ENCODE results near the gene FAM131A. TPM values are rescaled to one million over a fixed set of nuclear protein-coding genes. Genes with fewer than 3 reads are reported as not detected.

Gene FAM131A
- polyA plus RNA-seq, 1 donor (not counting 4 experiments of a cell fraction or from before 2014, with no cell fraction given), result 10.8 TPM

GRCh38 chr3:184360070-184360928 is 22.9 kb downstream of the FAM131A start:
- H2AFZ ChIP-seq (ENCODE audit: control insufficient read depth, low read length), result no peak overlapping the region
- FAIRE-seq (no peak), DNase-seq (ENCODE audit: low read depth, low spot score) (no peak)
- H3K4me2 ChIP-seq (ENCODE audit: control insufficient read depth, extremely low read depth, insufficient read depth, low read depth, low read length), result peak overlapping the region; percentile 74
- peaks cover 22% of the 10 kb centered on the region for H3K4me1 ChIP-seq (ENCODE audit: control insufficient read depth, extremely low read depth, insufficient read depth, low read length)
- H3K4me3 ChIP-seq (ENCODE audit: control insufficient read depth in 2 of 3, extremely low read depth in 1 of 3, insufficient read depth in 2 of 3, low read depth in 1 of 3, low read length in 3 of 3), result peak overlapping the region; percentile 59 to 97 (median 95)
- TF ChIP-seq EZH2 (IDR thresholded peaks at IDR 0.05; ENCODE audit: low read length) (no peak), CTCF (optimal IDR thresholded peaks at IDR 0.05 in 1 of 3, IDR thresholded peaks at IDR 0.05 in 1 of 3, conservative IDR thresholded peaks at IDR 0.05 in 1 of 3; ENCODE audit: extremely low read depth in 1 of 3, insufficient read depth in 2 of 3, low read length in 3 of 3) (no peak)
- no peak overlapping the region for H3K27ac ChIP-seq (ENCODE audit: control insufficient read depth, insufficient read depth, low read length)
- H4K20me1 ChIP-seq (ENCODE audit: control insufficient read depth, extremely low read depth, insufficient read depth, low read length), result no peaks in the 10 kb centered on the region
- peaks cover 5% of the 10 kb centered on the region in 2 experiments for H3K36me3 ChIP-seq (ENCODE audit: control insufficient read depth in 2 of 2, extremely low read depth in 1 of 2, insufficient read depth in 2 of 2, low read length in 2 of 2)
- H3K9me1 ChIP-seq (ENCODE audit: control insufficient read depth, extremely low read depth, insufficient read depth, low read length), result no peaks in the 10 kb centered on the region
- no peaks in the 10 kb centered on the region for H3K27me3 ChIP-seq (ENCODE audit: control insufficient read depth, extremely low read depth, insufficient read depth, low read length)
- dilution Hi-C loops (cut with MboI; ENCODE audit: extremely low pct_ligation_motif_present, low sequenced_read_pairs), result no loop called here
- peaks cover 20% of the 10 kb centered on the region for H3K79me2 ChIP-seq (ENCODE audit: control insufficient read depth, insufficient read depth, low read length)
- H3K9me3 ChIP-seq (ENCODE audit: control insufficient read depth, low read depth, low read length), result no peaks in the 10 kb centered on the region
- peak overlapping the region; percentile 83 for H3K9ac ChIP-seq (ENCODE audit: control insufficient read depth, extremely low read depth, insufficient read depth, low read length)

GRCh38 chr3:184360929-184361531 is 23.6 kb downstream of the FAM131A start:
- Histone ChIP-seq H2AFZ (ENCODE audit: control insufficient read depth, low read length) (peak overlapping the region; percentile 64), H3K27ac (ENCODE audit: control insufficient read depth, insufficient read depth, low read length) (peak overlapping the region; percentile 82)
- no peak for FAIRE-seq

More at GRCh38 chr3:184360929-184361531, 23.6 kb downstream of the FAM131A start:
- Histone ChIP-seq H3K79me2 (ENCODE audit: control insufficient read depth, insufficient read depth, low read length) (peaks cover 20% of the 10 kb centered on the region), H3K27me3 (ENCODE audit: control insufficient read depth, extremely low read depth, insufficient read depth, low read length) (no peaks in the 10 kb centered on the region), H3K4me3 (ENCODE audit: control insufficient read depth in 2 of 3, extremely low read depth in 1 of 3, insufficient read depth in 2 of 3, low read depth in 1 of 3, low read length in 3 of 3) (peak overlapping the region; percentile 59 to 97 (median 95)), H3K4me1 (ENCODE audit: control insufficient read depth, extremely low read depth, insufficient read depth, low read length) (peaks cover 22% of the 10 kb centered on the region), H4K20me1 (ENCODE audit: control insufficient read depth, extremely low read depth, insufficient read depth, low read length) (no peaks in the 10 kb centered on the region), H3K4me2 (ENCODE audit: control insufficient read depth, extremely low read depth, insufficient read depth, low read depth, low read length) (peak overlapping the region; percentile 74), H3K9ac (ENCODE audit: control insufficient read depth, extremely low read depth, insufficient read depth, low read length) (peak overlapping the region; percentile 83), H3K9me3 (ENCODE audit: control insufficient read depth, low read depth, low read length) (no peaks in the 10 kb centered on the region), H3K36me3 (ENCODE audit: control insufficient read depth in 2 of 2, extremely low read depth in 1 of 2, insufficient read depth in 2 of 2, low read length in 2 of 2) (peaks cover 8 to 10% of the 10 kb centered on the region in 2 experiments), H3K9me1 (ENCODE audit: control insufficient read depth, extremely low read depth, insufficient read depth, low read length) (no peaks in the 10 kb centered on the region)
- DNase-seq (ENCODE audit: low read depth, low spot score), result no peak
- TF ChIP-seq CTCF (optimal IDR thresholded peaks at IDR 0.05 in 1 of 3, IDR thresholded peaks at IDR 0.05 in 1 of 3, conservative IDR thresholded peaks at IDR 0.05 in 1 of 3; ENCODE audit: extremely low read depth in 1 of 3, insufficient read depth in 2 of 3, low read length in 3 of 3) (no peak), EZH2 (IDR thresholded peaks at IDR 0.05; ENCODE audit: low read length) (no peak)
- dilution Hi-C loops (cut with MboI; ENCODE audit: extremely low pct_ligation_motif_present, low sequenced_read_pairs), result no loop called here
